HG03280 (cell line): Measurements from ENCODE around the gene IREB2.

Experiments used
- ATAC-seq: cut with Tn5 transposase; IDR thresholded peaks from one replicate; pipeline ENCODE4 v1.9.1; 2021; ENCODE audit warnings: mild to moderate bottlenecking, moderate library complexity; ENCODE audit not compliant: unreplicated experiment

IREB2 gene

GRCh38 chr15:78540141-78540870 is 102.3 kb downstream of the IREB2 start, which contains the start of gene PSMA4:
Gene PSMA4 (plus strand): TSS chr15:78540444. CDS start chr15:78541928, 1,484 bp downstream.
- ATAC-seq: peak; percentile 84

- no peak for ATAC-seq
Measured at GRCh38 chr15:78540871-78541743, 103.1 kb downstream of the IREB2 start.

- ATAC-seq: no peak
Measured at GRCh38 chr15:78541744-78542034, 103.7 kb downstream of the IREB2 start.

- ATAC-seq: no peak
Measured at GRCh38 chr15:78542647-78543046, 104.6 kb downstream of the IREB2 start.

- no peak for ATAC-seq
Measured at GRCh38 chr15:78550194-78550593, 112.2 kb downstream of the IREB2 start.

GRCh38 chr15:78550815-78551214 is 112.8 kb downstream of the IREB2 start:
- ATAC-seq: no peak
